H1 (cell line): ENCODE data around the gene JPH3. TPM values are rescaled to one million over a fixed set of nuclear protein-coding genes. Genes with fewer than 3 reads are reported as not detected.
A peak's percentile ranks its signal among the peaks of the same experiment; 100 is the strongest.

Experiments used
- CTCF ChIA-PET: fragments of 300-600 bp; sonication (Branson Sonifier 250); formaldehyde crosslinking; loops from one replicate; lab custom pipeline; 2021; ENCODE audit not compliant: partially characterized antibody; lab: Charles Lee
- POLR2A ChIA-PET: fragments of 300-600 bp; sonication (Branson Sonifier 250); formaldehyde crosslinking; loops from one replicate; lab custom pipeline; 2021; ENCODE audit warnings: inconsistent platforms; ENCODE audit not compliant: partially characterized antibody; lab: Charles Lee
- DNase-seq, 2 experiments: peaks; one replicate each; pipeline versions ENCODE4 v3.0.0 to v3.0.0-alpha.2; 2010 to 2022; ENCODE audit warnings: low spot score in 2 of 2, low read depth in 1 of 2, mixed read lengths in 1 of 2
- FAIRE-seq: peaks from 2 replicates; lab custom pipeline; 2011; peaks lifted over from hg19 to GRCh38; lab: Jason Lieb, UNC
- H2AFZ ChIP-seq: 2 replicates; pipeline ENCODE4 v1.8.1; 2012; ENCODE audit warnings: low read length, inconsistent platforms
- H2AK5ac ChIP-seq: 2 replicates; pipeline ENCODE4 v1.6.1; 2013; ENCODE audit warnings: low read depth, low read length
- H2BK120ac ChIP-seq: replicated peaks from 2 replicates; pipeline ENCODE3; 2013; ENCODE audit warnings: low read depth, low read length, inconsistent platforms
- H2BK12ac ChIP-seq: 2 replicates; pipeline ENCODE4 v1.6.1; 2013; ENCODE audit warnings: low read depth, low read length
- H2BK15ac ChIP-seq: 2 replicates; pipeline ENCODE4 v1.6.1; 2013; ENCODE audit warnings: low read length
- H2BK20ac ChIP-seq: 2 replicates; pipeline ENCODE4 v1.6.1; 2013; ENCODE audit warnings: low read length
- H2BK5ac ChIP-seq: 2 replicates; pipeline ENCODE4 v1.6.1; 2013; ENCODE audit warnings: low read depth, low read length
- H3K14ac ChIP-seq: 2 replicates; pipeline ENCODE4 v1.6.1; 2013; ENCODE audit warnings: inconsistent platforms; ENCODE audit not compliant: insufficient read length
- H3K18ac ChIP-seq: 2 replicates; pipeline ENCODE4 v1.6.1; 2013; ENCODE audit warnings: low read length; ENCODE audit errors: extremely low read depth
- H3K23ac ChIP-seq: 2 replicates; pipeline ENCODE4 v1.6.1; 2013; ENCODE audit warnings: inconsistent platforms; ENCODE audit not compliant: insufficient read length
- H3K23me2 ChIP-seq: 2 replicates; pipeline ENCODE4 v1.6.1; 2013; ENCODE audit warnings: low read depth, low read length
- H3K27ac ChIP-seq: 2 replicates; pipeline ENCODE4 v1.6.1; 2011; ENCODE audit warnings: low read depth, low read length, inconsistent platforms
- H3K27me3 ChIP-seq, 4 experiments: replicated peaks in 1 of 4; 1 replicate in 1 of 4; 2 replicates in 3 of 4; pipeline versions ENCODE4 v1.6.1 to v1.8.1; 2011 to 2013; ENCODE audit warnings: low read length in 3 of 4, mild to moderate bottlenecking in 3 of 4, inconsistent platforms in 2 of 4, mixed read lengths in 2 of 4, moderate library complexity in 1 of 4; ENCODE audit not compliant: control insufficient read depth in 3 of 4, insufficient read depth in 3 of 4; ENCODE audit errors: extremely low read depth in 1 of 4
- H3K36me3 ChIP-seq, 4 experiments: 2 replicates each; pipeline versions ENCODE4 v1.6.1 to v1.8.1; 2011 to 2013; ENCODE audit warnings: mild to moderate bottlenecking in 4 of 4, low read length in 3 of 4, moderate library complexity in 2 of 4, control low read depth in 1 of 4, inconsistent platforms in 1 of 4; ENCODE audit not compliant: insufficient read depth in 4 of 4, control insufficient read depth in 2 of 4
- H3K4ac ChIP-seq: replicated peaks from 2 replicates; pipeline ENCODE3; 2013; ENCODE audit warnings: low read length, low read depth, mixed read lengths, inconsistent platforms; ENCODE audit not compliant: insufficient read length
- H3K4me1 ChIP-seq, 4 experiments: replicated peaks in 1 of 4; 1 replicate in 1 of 4; 2 replicates in 3 of 4; pipeline versions ENCODE4 v1.6.1 to v1.8.1; 2011 to 2013; ENCODE audit warnings: low read length in 3 of 4, inconsistent platforms in 2 of 4, mixed read lengths in 1 of 4; ENCODE audit not compliant: insufficient read depth in 4 of 4, control insufficient read depth in 3 of 4
- H3K4me2 ChIP-seq, 2 experiments: 2 replicates each; pipeline versions ENCODE4 v1.6.1 to v1.8.1; 2011 to 2013; ENCODE audit warnings: low read depth in 2 of 2, low read length in 2 of 2, control low read depth in 1 of 2, inconsistent platforms in 1 of 2, mild to moderate bottlenecking in 1 of 2; ENCODE audit not compliant: insufficient read depth in 1 of 2
- H3K4me3 ChIP-seq, 4 experiments: fragments of 200-600, 300-600 bp in 1 of 4; sonication (generic), shearing (Covaris generic), sonication (Bioruptor Twin) in 1 of 4; 2 replicates each; pipeline versions ENCODE4 v1.5.1 to v1.8.1; 2011 to 2016; ENCODE audit warnings: low read length in 4 of 4, low read depth in 3 of 4, control low read depth in 2 of 4, inconsistent platforms in 2 of 4, mild to moderate bottlenecking in 2 of 4, mixed read lengths in 1 of 4, moderate library complexity in 1 of 4; ENCODE audit not compliant: insufficient read depth in 2 of 4; ENCODE audit errors: extremely low read depth in 1 of 4
- H3K56ac ChIP-seq: replicated peaks from 2 replicates; pipeline ENCODE3; 2013; ENCODE audit warnings: low read depth, mild to moderate bottlenecking, mixed read lengths, low read length, inconsistent platforms; ENCODE audit not compliant: insufficient read length
- H3K79me1 ChIP-seq: 2 replicates; pipeline ENCODE4 v1.6.1; 2013; ENCODE audit warnings: low read depth, low read length, control low read depth
- H3K79me2 ChIP-seq, 2 experiments: 2 replicates each; pipeline versions ENCODE4 v1.6.1 to v1.8.1; 2012 to 2013; ENCODE audit warnings: low read length in 2 of 2, mild to moderate bottlenecking in 2 of 2, inconsistent platforms in 1 of 2; ENCODE audit not compliant: insufficient read depth in 2 of 2, control insufficient read depth in 1 of 2
- H3K9ac ChIP-seq, 4 experiments: replicated peaks in 1 of 4; 1 replicate in 1 of 4; 2 replicates in 3 of 4; pipeline versions ENCODE4 v1.6.1 to v1.8.1; 2011 to 2013; ENCODE audit warnings: low read depth in 3 of 4, low read length in 3 of 4, control low read depth in 2 of 4, mild to moderate bottlenecking in 2 of 4, moderate library complexity in 2 of 4, inconsistent platforms in 1 of 4; ENCODE audit errors: extremely low read depth in 1 of 4
- H3K9me3 ChIP-seq, 2 experiments: 2 replicates each; pipeline versions ENCODE4 v1.6.1 to v1.8.1; 2012 to 2013; ENCODE audit warnings: mild to moderate bottlenecking in 2 of 2, moderate library complexity in 2 of 2, control low read depth in 1 of 2, inconsistent platforms in 1 of 2, low read depth in 1 of 2, low read length in 1 of 2, mixed read lengths in 1 of 2; ENCODE audit not compliant: insufficient read depth in 2 of 2
- H4K20me1 ChIP-seq, 2 experiments: replicated peaks in 1 of 2; 2 replicates each; pipeline versions ENCODE3 to v1.8.1; 2011 to 2013; ENCODE audit warnings: inconsistent platforms in 2 of 2, low read length in 2 of 2, mild to moderate bottlenecking in 1 of 2; ENCODE audit not compliant: insufficient read depth in 2 of 2, control insufficient read depth in 1 of 2
- H4K5ac ChIP-seq: 2 replicates; pipeline ENCODE4 v1.6.1; 2013; ENCODE audit warnings: low read length, low read depth, mixed read lengths, inconsistent platforms; ENCODE audit not compliant: insufficient read length
- H4K8ac ChIP-seq: 2 replicates; pipeline ENCODE4 v1.8.0; 2013; ENCODE audit warnings: mild to moderate bottlenecking, moderate library complexity, low read length, inconsistent platforms; ENCODE audit not compliant: insufficient read depth; ENCODE audit errors: extremely low read depth
- H4K91ac ChIP-seq: replicated peaks from 2 replicates; pipeline ENCODE3; 2013; ENCODE audit warnings: low read length, mixed read lengths, inconsistent platforms; ENCODE audit not compliant: insufficient read length
- BCL11A ChIP-seq, 2 experiments: IDR thresholded peaks; one replicate each; pipeline ENCODE4 v1.6.1; 2011; ENCODE audit warnings: low read depth in 2 of 2, low read length in 2 of 2, mild to moderate bottlenecking in 2 of 2
- BRCA1 ChIP-seq: IDR thresholded peaks from 2 replicates; pipeline ENCODE4 v1.6.1; 2012; ENCODE audit warnings: low read depth, low read length, improper control_type of control experiment
- CBX5 ChIP-seq: fragments of 300-800, 300-1000 bp; sonication (generic); IDR thresholded peaks from 2 replicates; pipeline ENCODE4 v1.7.1; 2016; ENCODE audit warnings: antibody characterized with exemption, low read length, low read depth
- CEBPB ChIP-seq: IDR thresholded peaks from 2 replicates; pipeline ENCODE4 v1.6.1; 2012; ENCODE audit warnings: low read depth, low read length
- CREB1 ChIP-seq: IDR thresholded peaks from 2 replicates; pipeline ENCODE4 v1.6.1; 2012; ENCODE audit warnings: inconsistent platforms
- CTBP2 ChIP-seq: IDR thresholded peaks from 2 replicates; pipeline ENCODE4 v1.7.0; 2011; ENCODE audit warnings: borderline replicate concordance, mild to moderate bottlenecking, moderate library complexity, mixed read lengths, low read length; ENCODE audit not compliant: insufficient read depth, insufficient read length
- EZH2 ChIP-seq: fragments of 200-600 bp; sonication (generic); IDR thresholded peaks from 2 replicates; pipeline ENCODE4 v1.7.1; 2012; ENCODE audit warnings: low read depth, mild to moderate bottlenecking, moderate library complexity, low read length, inconsistent platforms; ENCODE audit not compliant: severe bottlenecking
- KDM4A ChIP-seq: IDR thresholded peaks from one replicate; pipeline ENCODE4 v1.7.1; 2012; ENCODE audit warnings: low read depth, mild to moderate bottlenecking, moderate library complexity, low read length, inconsistent platforms; ENCODE audit not compliant: severe bottlenecking
- POU5F1 ChIP-seq: IDR thresholded peaks from 2 replicates; pipeline ENCODE4 v1.6.1; 2011; ENCODE audit warnings: low read depth, mild to moderate bottlenecking, low read length, moderate library complexity
- RAD21 ChIP-seq, 2 experiments: IDR thresholded peaks in 1 of 2; conservative IDR thresholded peaks in 1 of 2; 2 replicates each; pipeline ENCODE4 v1.6.1; 2011; ENCODE audit warnings: low read depth in 2 of 2, low read length in 2 of 2, improper control_type of control experiment in 1 of 2, inconsistent platforms in 1 of 2, mild to moderate bottlenecking in 1 of 2, moderate library complexity in 1 of 2
- RNF2 ChIP-seq: fragments of 200-900, 300-1000 bp; sonication (generic); IDR thresholded peaks from 2 replicates; pipeline ENCODE4 v1.7.1; 2016; ENCODE audit warnings: borderline replicate concordance, low read depth, mild to moderate bottlenecking, antibody characterized with exemption, low read length; ENCODE audit not compliant: poor library complexity, severe bottlenecking; ENCODE audit errors: missing control alignments
- SIX5 ChIP-seq: IDR thresholded peaks from 2 replicates; pipeline ENCODE4 v1.6.1; 2011; ENCODE audit warnings: mild to moderate bottlenecking, low read depth, low read length
- SP2 ChIP-seq: IDR thresholded peaks from 2 replicates; pipeline ENCODE4 v1.6.1; 2012; ENCODE audit warnings: mild to moderate bottlenecking, low read length, inconsistent platforms
- YY1 ChIP-seq: IDR thresholded peaks from 2 replicates; pipeline ENCODE4 v1.6.1; 2011; ENCODE audit warnings: low read depth, mild to moderate bottlenecking, low read length
- WGBS, 2 experiments: shearing (Covaris generic) in 1 of 2; methylation state at CpG; one replicate each; pipeline versions ENCODE4 v1.1.6 to v1.1.7; 2013 to 2015; ENCODE audit warnings: low lambda C conversion rate in 2 of 2, mixed read lengths in 2 of 2, inconsistent platforms in 1 of 2, low coverage in 1 of 2, missing lambda C conversion rate in 1 of 2; ENCODE audit not compliant: insufficient replicate concordance in 2 of 2, insufficient coverage in 1 of 2, insufficient read length in 1 of 2; ENCODE audit errors: extremely low coverage in 1 of 2, missing lambda C conversion rate in 1 of 2; 5-methylcytosine and 5-hydroxymethylcytosine counted together
- polyA plus RNA-seq, 7 experiments: library from polyadenylated mRNA; depleted of rRNA in 3 of 7; stranded (reverse) in 5 of 7; unstranded in 2 of 7; fragments of >200 nt in 5 of 7; fragments of 200-250 nt in 2 of 7; gene quantifications; 1 replicate in 5 of 7; 2 replicates in 1 of 7; 4 replicates in 1 of 7; pipeline versions ENCODE4 v1.2.1 to v1.2.3, GENCODE V29; 2011 to 2013; ENCODE audit warnings: missing spikeins in 2 of 7, mixed read lengths in 2 of 7
- total RNA-seq: library from RNA; stranded (reverse); fragmentation: NEBNext Ultra II Directional; extraction: Animal tissue kit (Norgen Biotek cat#: 25700); gene quantifications from 2 replicates; pipeline ENCODE4 v1.2.1, GENCODE V29; 2021

The JPH3 gene
- total and polyA plus RNA-seq, 2 of the 8 experiments (the other 6 are each of a cell fraction or from before 2014, with no cell fraction given), result 10.3 to 28.3 TPM

DNA sequence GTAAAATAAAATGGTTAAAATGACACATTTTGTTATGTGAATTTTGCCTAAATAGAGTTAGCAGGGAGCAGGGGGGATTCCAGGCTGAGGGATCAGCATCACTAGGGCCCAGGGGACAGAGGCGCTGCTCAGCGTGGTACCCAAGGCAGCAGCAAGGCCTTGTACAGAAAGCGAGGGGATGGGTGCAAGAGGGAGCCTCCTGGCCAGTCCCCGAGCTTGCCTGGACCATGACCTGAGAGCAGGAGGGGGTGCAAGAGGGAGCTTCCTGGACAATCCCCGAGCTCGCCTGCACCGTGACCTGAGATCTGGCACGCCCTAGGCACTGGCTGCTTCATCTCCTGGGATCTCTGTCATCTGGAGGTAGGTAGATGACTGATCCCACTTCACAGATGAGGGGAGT is 17.3 kb upstream of the JPH3 start:
- Histone ChIP-seq H3K4me3 (no peak overlapping the region), H3K36me3 (no peaks in the 10 kb centered on the region), H3K27ac (no peak overlapping the region), H3K23me2 (no peaks in the 10 kb centered on the region), H3K4me1 (peaks cover 3 to 17% (median 9%) of the 10 kb centered on the region in 4 experiments), H2BK5ac (no peak overlapping the region), H3K18ac (no peak overlapping the region), H2AFZ (no peak overlapping the region), H3K4me2 (no peak overlapping the region), H4K8ac (no peak overlapping the region), H3K27me3 (no peaks in the 10 kb centered on the region), H3K9ac (no peak overlapping the region), H2BK20ac (no peak overlapping the region), H4K91ac (peak overlapping the region; percentile 46), H2AK5ac (no peak overlapping the region), H3K79me2 (no peaks in the 10 kb centered on the region), H3K9me3 (no peaks in the 10 kb centered on the region), H4K20me1 (no peaks in the 10 kb centered on the region), H3K23ac (no peak overlapping the region), H2BK12ac (no peak overlapping the region), H3K56ac (no peak overlapping the region), H4K5ac (no peak overlapping the region), H3K4ac (no peak overlapping the region), H3K79me1 (no peaks in the 10 kb centered on the region), H3K14ac (no peak overlapping the region), H2BK15ac (no peak overlapping the region), H2BK120ac (no peak overlapping the region)
- WGBS, 2 experiments, result 86% methylated on average over 8 of the region's 8 CpGs; no CpG with 5 or more reads in 1 of the 2 experiments
- CTCF ChIA-PET, result interaction anchor here (0.6 to 12.2 kb wide), 11 partner anchors 13 to 168 kb away, joined by 3 to 231 read pairs (median 4); partner anchors contain the start of gene JPH3
- DNase-seq (no peak), FAIRE-seq (no peak)
- POLR2A ChIA-PET, result interaction anchor here (0.7 kb wide), 1 partner anchor 14 kb away, joined by 3 read pairs; no protein-coding TSS in a partner anchor
- TF ChIP-seq BRCA1 (no peak), YY1 (no peak), CEBPB (no peak), SP2 (no peak), SIX5 (no peak), RAD21 (IDR thresholded peaks at IDR 0.05 in 1 of 2, conservative IDR thresholded peaks at IDR 0.05 in 1 of 2; ENCODE audit: low read depth in 2 of 2, low read length in 2 of 2) (no peak), EZH2 (no peak), POU5F1 (no peak), CBX5 (no peak), CTBP2 (no peak), KDM4A (no peak), CREB1 (no peak), RNF2 (no peak), BCL11A (IDR thresholded peaks at IDR 0.05; ENCODE audit: low read depth in 2 of 2, low read length in 2 of 2) (no peak)
